GM19328 (cell line): Measurements from ENCODE around the gene SPATA24.

Experiments
- ATAC-seq: cut with Tn5 transposase; IDR thresholded peaks from one replicate; pipeline ENCODE4 v1.9.1; 2021; ENCODE audit warnings: mild to moderate bottlenecking, moderate library complexity; ENCODE audit not compliant: unreplicated experiment

The SPATA24 gene

DNA sequence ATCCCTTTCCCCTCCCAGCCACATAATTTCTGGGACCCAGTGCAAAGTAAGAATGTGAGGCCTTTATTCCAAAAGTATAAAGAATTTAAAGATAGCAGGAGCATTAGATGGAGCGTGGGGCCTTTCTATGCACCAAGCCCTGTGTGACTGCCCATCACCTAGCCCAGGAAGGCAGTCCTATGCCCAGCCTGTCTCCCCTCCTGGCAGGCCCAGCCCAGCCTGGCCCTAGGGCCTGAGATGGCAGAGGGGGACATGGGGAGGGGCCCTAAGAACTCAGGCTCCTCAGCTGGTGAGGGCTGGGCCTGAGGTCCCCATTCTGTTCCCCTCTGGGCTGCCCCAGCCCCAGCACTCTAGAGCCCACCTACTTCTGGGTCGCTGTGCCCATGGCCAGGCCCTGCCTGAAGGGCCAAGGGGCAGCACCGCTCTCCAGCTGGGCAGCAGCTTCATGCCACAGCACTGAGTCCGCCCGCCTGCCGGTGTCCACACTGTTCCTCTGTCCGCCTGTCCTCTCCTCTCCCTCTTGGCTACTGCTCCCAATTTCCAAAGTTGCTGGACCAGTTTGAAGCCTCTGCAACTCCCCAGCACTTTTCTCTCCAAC lies 19.8 kb downstream of the SPATA24 start:
- no peak for ATAC-seq

DNA sequence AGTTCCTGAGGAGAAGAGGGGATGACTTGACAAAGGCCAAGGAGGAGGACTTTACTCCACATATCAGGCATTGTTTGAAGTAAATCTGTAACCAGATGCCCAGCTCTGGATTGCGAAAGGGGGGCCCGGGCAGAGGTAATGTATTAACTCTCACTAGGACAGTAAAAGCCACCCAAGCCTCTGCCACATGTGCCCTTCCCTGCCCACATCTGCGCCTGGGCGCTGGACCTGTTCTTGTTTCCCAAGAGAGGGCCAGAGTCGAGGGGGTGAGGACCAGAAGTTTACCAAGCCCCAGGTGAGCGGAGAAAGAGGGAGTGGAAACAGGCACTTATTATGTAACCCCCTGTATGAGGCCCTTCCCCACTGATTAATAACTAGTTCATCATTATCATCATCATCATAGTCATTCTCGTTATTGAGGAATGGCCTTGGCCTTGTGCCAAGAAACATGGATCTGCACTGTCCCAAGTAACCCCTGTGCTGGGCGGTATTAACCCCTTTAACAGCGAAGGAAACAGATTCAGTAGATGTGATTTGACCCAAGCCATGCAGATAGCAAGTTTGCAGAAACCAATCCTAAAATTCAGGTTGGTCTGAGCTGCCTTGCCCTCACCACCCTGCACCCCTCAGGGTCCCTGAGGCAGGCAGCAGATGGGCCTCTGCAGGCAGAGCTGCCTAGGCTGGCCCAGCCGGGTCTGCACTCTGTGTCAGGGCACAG lies 20.5 kb downstream of the SPATA24 start, which contains the start of gene SLC23A1:
Gene SLC23A1 (minus strand): TSS at position 23 of the 718 bp plus-strand sequence. CDS start 44 bp downstream, outside the sequence.
- ATAC-seq, result no peak

- ATAC-seq, result no peak
Observed at GRCh38 chr5:139382807-139383206, 21.1 kb downstream of the SPATA24 start.

DNA sequence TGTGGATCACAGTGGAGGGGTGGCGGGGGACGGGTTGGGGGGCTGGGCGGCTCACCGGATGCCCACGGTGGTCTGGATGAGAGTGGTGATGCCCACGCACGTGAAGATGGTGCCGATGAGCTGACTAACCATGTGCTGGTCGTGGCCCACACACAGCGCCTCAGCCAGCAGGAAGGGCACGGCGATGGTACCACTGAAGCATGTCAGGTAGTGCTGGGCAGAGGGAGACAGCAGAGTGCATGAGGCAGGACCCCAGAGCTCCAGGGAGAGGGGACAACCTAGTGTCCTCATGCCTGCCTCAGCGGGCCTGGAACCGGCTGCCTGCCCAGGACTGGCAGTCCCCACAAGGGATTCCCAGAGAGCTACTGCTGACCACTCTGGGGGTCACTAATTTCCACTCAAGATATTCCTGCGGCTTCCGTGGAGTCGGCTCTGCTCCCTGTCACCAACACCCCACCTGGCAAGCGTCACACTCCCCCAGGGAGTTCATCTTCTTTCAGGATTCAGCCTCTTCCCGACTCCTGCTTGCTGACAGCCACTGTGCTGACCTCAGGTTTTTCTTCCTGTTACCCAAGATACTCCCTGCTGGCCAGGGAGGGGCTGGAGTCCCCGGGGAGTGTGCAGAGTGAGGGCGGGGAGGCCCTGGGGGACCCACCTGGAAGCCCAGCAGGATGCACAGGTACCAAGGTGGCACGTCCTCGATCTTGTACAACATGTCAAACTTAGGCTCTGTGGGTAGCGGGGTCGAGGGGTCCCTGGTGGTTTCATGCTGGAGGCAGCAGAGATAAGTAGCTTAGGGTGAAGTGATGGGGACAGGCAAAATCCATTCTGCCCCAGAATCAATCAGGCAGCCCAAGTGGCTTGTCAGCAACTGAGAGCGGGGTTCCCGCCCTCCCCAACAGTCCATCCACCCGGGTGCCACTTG lies 21.8 kb downstream of the SPATA24 start:
- ATAC-seq, result no peak

GRCh38 chr5:139379626-139380449 lies 24.1 kb downstream of the SPATA24 start:
- ATAC-seq, result no peak

DNA sequence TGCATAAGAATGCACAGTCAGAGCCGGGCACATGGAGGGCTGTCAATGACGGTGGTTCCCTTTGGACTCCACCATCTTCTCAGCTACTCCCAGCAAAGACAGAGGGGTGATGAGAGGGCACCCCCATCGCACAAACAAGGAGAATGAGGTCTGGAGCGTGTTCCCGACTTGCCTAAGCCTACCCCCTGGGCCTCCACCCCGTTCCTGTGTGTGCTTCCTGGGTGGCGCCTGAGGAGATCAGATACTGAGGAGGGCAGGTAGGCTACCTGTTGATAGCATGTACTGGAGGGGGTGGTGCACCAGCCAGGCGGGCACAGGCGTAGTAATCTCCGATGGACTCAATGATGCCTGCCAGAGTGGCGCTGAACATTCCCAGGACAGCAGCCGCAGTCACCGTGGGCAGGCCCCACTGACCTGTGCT lies 24.9 kb downstream of the SPATA24 start:
- no peak for ATAC-seq

GRCh38 chr5:139378101-139378825 lies 25.6 kb downstream of the SPATA24 start:
- ATAC-seq, result no peak

DNA sequence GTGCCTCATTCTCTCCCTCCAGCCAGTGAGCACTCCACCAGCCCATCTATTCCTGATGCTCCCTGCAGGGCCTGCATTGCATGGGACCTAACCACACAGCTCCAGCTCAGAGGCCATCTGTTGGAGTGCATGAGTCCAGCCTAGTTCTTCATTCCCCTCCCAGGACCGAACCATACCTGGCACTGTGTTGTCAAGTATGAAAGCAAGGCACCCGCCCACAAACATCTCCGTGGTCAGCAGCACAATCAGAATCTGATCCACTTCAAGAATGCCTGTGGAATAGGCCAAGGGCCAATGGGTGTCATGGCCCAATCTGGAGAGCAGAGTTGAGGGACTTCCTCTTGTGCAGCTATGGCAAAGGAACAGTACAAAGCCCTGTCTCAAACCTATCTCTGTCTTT lies 26.7 kb downstream of the SPATA24 start:
- no peak for ATAC-seq

- no peak for ATAC-seq
Observed at GRCh38 chr5:139376364-139376763, 27.5 kb downstream of the SPATA24 start.

DNA sequence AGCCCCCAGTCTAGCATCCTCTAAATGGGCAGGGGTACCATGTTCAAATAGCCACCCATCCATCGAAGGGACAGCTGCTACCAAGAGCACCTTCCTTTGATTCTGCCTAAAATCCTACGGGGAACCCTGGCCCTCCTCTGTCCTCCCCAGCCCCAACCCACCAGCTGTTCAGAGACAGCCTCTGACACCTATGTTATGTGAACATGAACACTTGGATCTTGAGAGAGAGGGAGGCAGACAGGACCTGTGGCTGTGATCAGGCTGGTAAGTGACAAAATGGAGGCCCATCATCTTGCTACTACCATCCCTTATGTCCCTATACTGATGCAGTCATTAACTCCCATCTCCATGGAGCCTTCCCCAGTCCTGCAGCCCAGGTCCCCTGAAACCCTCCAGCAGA lies 29.0 kb downstream of the SPATA24 start:
- ATAC-seq, result no peak

- ATAC-seq, result no peak
Observed at GRCh38 chr5:139371482-139372435, 32.1 kb downstream of the SPATA24 start.

DNA sequence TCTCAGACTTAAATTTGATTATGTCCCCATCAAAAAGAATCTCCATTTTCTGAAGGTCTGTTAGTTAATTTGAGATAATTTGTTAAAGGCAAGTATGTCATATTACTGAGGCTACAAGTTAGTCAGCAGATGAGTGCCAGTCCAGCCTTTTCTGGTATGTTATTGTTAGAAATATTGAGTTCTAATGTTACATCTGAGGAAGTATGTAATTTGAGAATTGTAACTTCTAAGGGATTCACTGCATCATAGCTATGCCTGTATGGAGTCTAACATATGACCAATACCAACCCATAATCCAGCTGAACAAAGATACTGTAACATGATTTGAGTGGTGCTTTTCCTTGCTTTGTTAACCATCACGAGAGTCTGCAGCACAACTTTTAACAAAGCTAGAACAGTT lies 34.7 kb downstream of the SPATA24 start:
- no peak for ATAC-seq

GRCh38 chr5:139368613-139369012 lies 35.3 kb downstream of the SPATA24 start:
- ATAC-seq, result no peak

GRCh38 chr5:139364466-139364865 lies 39.4 kb downstream of the SPATA24 start:
- no peak for ATAC-seq

- no peak for ATAC-seq
Observed at GRCh38 chr5:139363937-139364336, 40.0 kb downstream of the SPATA24 start.

DNA sequence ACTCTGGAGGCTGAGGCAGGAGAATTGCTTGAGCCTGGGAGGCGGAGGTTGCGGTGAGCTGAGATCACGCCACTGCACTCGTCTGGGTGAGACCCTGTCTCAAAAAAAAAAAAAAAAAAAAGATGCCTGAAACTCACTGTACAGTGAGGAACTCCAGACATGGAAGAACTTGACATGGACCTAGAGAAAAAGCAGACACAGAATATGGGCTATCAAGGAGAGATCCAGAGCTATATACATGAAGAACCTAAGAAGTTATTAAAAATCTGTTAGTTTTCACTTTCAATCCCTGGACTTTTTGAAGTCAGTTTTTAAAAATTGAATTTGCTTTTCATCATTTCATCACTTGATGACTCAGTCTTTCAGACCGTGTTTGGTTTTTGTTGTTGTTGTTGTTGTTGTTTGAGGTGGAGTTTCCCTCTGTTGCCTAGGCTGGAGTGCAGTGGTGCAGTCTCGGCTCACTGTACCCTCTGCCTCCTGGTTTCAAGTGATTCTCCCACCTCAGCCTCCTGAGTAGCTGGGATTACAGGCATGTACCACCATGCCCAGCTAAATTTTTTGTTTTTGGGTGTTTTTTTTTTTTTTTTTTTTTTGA lies 42.0 kb downstream of the SPATA24 start:
- ATAC-seq, result no peak

GRCh38 chr5:139360384-139360783 lies 43.5 kb downstream of the SPATA24 start:
- ATAC-seq, result no peak

GRCh38 chr5:139358064-139358463 lies 45.8 kb downstream of the SPATA24 start:
- no peak for ATAC-seq
